Hematopoietic multipotent progenitor cell treated with erythropoietin and hydrocortisone succinate and interleukin-3 and kit ligand, for 17 days (in vitro differentiated cells): ENCODE measurements around the gene JCAD.

ENCODE experiments used
- DNase-seq: peaks from one replicate; pipeline ENCODE4 v3.0.0-alpha.2; 2015; ENCODE audit warnings: low spot score

The JCAD gene

DNA sequence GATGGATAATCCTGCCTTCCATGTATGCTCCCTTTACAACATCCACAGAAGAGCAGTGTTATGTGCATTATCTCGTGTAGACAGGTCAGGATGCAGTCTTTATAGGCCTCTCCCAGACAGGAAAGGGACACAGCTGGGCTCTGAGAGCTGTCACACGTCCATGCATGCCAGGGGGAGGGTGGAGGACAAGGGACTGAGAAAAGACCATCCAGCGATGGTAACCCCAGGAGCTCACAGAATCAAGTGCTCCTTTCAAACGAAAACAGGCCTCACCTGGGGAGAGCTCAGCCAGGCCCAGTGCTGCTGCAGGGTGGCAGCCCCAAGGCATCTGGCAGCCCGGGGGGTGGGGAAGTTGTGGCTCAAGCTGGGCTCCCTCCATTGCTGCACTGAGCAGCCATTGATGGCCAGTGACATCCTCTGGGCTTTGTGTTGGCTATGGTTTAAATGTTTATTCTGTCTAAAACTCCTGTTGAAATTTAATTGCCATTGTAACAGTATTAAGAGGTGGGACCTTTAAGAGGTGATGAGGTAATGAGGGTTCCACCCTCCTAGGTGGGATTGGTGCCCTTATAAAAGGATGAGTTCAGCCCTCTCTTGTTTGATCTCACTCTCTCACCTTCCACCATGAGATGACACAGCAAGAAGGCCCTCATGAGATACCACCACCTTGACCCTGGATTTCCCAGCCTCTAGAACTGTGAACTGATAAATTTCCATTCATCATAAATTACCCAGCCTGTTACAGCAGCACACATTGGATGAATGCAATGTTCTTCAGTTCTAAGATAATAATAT lies 15.7 kb downstream of the JCAD start:
- no peak for DNase-seq

DNA sequence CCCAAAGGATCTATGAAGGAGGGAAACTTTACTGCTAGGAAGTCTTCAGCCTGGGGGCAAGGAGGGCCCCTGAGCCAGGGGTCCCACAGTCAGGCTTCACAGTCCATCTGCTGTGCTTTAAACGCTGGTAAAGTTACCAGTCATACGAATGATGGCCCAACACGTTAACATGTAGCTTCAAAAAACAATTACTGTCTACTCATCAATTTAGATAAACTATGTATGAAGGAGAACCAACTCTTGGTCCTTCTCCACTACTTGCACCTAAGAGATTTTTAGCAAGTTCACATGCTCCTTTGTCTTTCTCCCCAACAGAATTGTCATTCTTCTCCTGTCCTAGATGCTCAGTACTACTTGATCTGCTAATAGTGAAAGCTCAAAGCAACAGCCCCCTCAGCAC lies 16.6 kb downstream of the JCAD start:
- DNase-seq: no peak

DNA sequence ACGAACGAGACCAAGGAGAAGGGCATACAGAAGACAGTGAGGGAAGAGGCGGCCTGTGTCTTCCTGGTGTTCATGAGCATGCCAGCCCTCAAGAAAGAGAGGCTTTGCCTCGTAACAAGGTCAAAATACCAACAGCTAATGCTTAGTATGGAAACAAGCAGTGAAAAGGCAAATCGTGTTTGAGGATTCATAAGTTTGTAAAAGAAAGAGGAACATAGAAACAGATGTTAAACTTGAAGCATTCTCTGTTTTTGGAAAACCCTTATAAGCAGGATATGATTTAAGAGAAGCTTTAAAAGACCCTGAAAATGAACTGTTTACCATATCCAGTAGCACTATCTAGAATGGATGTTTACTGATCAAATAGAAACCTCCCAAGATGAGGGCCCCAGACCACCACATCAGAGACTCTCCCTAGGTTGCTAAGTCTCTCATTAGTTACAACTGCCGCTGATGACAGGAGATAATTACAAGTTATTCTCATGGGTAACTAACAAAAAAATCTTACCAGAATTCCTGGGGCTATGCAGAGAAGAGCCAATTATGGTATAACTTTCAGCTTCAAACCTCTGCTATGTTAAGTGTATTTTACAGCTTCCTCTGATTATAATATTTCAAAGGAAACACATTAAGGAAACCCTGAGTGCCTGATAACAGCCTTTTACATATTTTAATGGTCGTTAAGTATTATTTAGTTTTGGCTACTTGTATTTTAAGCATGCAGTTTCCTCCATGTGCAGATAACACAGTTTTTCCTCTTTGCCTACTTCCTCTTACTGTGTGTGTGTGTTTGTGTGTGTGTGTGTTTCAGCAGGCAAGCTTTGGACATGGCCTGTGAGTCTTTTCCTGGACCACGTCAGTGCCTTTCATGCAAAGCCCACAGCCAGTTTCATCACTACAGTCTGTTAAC lies 17.9 kb downstream of the JCAD start:
- DNase-seq: no peak

DNA sequence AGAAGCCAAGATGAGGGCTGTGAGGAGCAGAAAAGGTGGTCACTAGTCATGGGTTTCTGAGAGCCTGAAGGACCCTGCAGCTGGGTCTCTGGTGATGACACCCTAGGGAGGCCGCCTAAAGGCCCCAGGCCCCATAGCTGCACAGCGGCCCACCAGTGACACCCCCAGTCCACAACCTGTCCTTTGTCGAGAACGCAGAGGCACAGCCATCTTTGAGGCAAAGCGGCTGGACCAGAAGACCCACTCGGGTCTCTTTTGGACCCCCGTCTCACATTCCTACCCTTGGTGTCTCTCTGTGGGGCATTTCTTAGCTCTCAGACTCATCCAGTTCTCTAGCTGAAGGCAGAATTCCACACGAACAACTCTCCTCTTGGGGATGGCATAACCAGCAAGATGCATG lies 18.8 kb downstream of the JCAD start:
- DNase-seq: no peak

DNA sequence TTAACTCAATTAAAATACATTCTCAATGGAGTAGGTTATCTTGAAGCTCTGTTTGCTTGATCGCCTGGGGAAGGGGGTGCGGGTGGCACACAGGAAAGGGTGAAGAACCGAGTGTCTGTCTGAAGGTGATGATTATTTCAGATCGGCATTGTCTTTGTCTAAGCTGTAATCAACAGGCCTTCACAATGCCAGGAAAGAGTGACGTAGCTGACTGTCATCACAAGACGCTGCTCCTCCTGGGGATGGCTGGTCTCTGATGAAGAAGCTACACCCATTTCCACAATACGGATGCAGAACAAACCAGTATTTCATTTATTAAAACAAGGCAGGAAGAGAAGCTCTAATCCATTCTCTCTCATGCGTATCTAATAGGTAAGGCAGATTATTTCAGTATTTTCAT lies 19.4 kb downstream of the JCAD start:
- DNase-seq: no peak

DNA sequence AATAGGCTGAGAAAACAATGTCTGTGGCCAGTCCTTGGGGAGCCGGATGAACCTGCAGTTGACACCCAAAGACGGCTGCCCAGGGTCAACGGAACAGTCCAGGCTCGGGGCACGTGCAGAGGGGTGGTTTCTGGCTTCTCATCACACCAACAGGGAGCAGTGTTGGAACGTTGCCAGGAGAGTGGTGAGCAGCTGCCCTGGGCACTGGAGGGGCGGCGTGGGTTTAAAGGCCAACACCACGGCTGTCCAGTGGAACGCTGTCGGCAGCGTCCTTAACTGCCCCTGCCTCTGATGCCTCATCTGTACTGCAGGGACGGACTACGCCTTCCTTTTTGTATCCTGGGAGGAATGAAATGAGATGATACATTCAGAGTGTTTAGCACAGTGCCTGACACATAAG lies 19.8 kb downstream of the JCAD start:
- DNase-seq: no peak

DNA sequence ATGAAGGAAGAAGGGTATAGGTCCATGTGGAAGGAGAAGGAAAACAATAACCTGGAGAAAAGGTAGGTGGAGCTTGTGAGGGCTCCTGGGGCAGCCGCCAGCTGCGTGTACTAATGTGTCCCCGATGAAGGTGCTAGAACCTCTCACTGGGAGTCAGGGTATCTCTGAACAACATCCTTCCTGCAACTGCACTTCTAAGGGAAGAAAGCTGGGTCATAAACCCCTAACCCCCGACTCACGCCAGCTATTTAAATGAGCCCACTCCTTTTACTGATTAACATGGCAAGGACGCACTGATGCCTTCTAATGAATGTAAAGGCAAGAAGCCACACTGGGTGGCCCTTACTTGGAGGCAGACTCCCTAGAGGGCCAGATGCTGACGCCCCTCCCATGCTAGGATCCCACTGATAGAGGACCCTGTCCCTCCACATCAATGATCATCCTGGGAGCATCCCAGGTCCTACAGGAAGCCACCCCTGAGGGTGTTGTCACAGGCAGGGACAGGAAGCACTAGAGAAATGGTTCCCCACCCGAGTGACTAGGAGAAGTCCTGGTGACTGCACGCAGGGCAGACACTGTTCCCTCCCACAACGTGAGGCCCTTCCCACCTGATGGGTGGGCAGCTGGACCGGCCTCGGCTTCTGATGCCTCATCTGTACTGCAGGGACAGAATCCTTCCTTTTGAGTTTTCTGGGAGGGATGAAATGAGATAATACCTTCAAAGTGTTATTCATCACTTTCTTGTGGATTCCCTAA lies 20.4 kb downstream of the JCAD start:
- no peak for DNase-seq

DNA sequence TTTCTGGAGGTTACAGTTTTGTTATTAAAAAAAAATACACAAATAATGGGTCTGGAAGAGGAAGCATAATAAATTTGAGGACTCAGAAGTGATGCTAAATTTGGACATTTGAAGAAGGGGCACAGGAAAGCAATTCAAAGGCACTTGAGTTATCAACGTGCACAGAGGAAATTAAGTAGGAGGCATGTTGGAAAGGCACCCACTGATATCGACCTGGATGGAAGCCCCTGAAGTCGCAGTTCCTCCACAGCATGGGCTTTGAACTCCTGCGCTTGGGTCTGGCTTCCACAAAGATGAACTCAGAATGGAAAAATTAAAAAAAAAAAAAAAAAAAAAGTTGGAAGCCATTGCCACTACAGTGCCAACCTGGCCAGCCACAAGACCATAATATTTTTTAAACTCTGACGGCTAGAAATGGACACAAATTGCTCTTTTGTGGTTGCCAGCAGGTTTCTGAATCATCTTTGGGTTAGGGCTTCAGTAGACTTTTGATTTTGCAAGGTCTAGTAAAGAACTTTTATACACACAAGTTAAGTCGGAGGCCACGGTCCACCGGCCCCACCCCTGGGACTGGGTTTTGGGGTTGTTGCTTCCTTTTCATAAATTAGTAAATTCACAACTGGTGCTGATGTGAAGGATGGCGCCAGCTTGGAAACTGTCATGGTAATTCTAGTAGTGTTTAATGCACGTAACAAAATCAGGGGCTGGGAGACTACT lies 21.6 kb downstream of the JCAD start:
- no peak for DNase-seq

DNA sequence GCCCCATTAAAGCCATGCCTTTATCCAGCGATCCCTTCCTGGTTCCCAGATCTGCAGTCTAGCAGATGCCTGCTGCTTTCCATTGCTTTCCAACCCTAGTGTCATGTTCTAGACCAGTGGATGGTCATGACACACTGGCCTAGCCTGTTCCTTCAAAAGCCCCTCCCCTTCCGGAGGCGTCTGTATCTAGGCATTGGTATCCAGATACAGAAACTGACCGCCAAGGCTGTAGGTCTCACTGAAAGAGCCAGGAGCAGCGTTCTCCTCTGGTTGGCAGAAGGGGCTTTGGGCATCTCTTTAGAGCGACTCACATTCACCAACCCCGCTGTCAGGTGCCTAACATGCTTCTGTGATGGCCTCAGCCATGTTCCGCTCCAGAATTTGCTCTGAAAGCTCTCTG lies 22.6 kb downstream of the JCAD start:
- no peak for DNase-seq

DNA sequence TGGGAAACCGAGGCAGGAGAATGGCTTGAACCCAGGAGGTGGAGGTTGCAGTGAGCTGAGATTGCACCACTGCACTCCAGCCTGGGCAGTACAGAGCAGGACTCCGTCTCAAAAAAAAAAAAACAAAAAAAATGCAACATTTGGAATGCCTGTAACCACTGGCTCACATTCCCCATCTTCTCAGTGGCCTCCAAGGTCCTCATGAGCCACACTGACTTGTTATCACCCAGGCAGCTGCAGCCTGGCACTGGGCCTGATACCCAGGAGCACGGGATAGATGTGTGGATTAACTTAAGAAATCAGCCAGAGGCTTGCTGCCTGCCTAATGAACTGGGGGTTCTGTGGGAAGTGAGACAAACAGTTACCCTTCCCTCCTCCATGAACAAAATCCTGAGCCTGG lies 23.0 kb downstream of the JCAD start:
- no peak for DNase-seq

DNA sequence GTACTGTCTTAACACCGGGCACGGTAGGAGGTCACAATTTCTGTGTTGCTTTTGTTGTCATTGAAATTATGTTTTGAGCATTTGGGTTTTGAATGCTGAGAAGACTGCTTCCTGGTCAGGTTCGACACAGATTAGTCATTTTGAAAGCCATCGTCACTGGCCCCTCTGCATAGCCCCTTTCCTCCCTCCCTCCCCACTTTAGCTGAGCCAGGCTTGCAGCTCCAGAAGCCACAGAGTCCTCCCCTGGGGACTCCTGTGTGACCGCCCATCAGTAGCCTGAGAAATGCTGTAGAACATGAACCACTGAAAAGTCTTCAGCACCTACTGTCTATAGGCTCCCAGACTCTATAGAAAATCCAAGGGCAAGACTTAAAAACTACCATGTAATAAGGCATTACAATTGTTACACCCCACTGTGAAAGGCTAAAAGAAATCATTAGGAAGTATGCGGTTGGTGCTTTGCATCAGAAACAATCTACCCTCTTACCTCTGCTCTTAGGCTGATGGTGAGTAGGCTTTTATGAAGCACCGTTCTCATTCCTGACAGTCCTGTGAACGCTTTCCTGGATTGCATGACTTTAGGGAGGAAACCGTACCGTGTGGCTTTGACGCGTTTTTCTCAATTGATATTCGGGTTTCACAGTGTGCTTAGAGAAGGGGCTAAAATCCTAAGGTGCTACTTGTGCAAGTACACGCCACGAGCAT lies 24.8 kb downstream of the JCAD start:
- DNase-seq: no peak

DNA sequence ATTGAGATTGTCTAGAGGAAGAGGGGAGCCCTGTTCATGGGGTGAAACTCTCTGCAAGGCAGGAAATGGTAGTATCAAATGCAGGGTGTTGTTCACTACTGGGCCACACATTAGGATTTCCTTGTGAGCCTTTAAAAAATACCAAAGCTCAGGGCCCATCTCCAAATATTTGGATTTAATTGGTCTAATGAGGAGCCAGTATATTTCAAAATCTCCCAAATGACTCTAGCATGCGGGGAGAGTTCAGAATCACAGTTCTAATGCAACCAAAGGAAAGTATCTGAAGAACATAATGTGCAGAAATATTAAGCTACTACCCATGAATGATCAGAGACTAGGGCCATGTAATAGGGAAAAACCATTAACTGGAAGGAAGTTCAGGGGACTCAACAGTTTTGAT lies 27.3 kb downstream of the JCAD start:
- no peak for DNase-seq

DNA sequence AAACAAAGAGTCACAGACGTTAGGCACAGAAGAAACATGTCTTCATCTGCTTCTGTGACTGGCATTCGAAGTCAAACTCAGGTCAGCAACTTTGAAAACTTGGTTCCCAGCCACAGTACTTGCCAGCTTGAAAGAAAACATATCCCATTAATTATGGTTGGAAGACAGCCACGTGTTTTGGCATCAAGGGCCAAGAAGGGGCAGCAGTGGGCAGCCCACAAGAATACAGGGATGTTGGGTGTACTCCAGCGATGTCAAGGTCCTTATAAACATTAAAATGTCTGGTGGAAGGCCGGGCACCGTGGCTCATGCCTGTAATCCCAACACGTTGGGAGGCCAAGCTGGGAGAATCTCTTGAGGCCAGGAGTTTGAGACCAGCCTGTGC lies 29.5 kb downstream of the JCAD start:
- no peak for DNase-seq

DNA sequence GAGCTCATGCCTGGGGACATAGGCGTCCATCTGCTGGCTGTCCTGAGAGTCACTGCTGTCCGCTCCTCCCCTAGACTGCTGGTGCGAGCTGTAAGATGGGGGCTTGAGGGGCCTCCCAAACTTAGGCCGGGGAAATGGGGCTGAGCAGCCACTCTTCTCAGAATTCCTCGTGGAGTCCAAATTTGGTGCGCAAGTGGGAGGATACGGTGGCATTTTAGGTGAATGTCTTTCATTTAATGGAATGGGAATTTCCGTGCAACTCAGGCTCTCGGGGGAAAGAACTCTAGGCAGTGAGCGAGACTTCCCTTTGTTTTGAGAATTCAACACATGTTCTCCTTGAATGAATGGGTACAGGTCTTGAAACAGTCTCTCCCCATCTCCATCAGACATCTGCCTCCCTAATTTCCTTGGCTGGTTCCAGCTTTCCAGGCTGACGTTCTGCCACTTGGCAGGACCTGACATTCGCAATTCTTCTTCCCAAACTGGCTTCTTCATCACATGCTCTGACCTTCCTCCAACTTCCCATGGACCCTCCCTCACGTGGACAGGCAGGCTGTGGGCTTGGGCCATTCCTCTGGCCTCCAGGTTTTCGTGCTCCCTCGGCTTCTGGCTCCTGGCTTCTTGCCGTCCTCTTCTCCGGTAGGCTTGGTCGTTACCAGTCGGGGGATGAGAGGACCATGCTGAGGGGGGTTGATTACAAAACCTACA lies 30.1 kb downstream of the JCAD start:
- DNase-seq: no peak

DNA sequence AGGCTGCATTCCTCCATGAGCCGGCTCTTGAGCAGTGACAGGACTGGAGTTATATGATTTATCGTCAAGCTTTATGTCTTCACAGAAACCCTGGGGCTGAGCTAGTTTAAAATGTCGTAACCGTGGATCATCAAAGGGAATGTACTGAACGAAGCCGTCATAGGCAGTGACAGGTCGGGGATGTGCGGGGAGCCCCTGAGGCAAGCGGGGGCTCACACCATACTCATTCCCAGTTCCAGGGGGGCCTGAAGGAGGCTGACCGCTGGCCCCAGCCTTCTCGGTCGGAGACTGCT lies 30.7 kb downstream of the JCAD start:
- DNase-seq: no peak

DNA sequence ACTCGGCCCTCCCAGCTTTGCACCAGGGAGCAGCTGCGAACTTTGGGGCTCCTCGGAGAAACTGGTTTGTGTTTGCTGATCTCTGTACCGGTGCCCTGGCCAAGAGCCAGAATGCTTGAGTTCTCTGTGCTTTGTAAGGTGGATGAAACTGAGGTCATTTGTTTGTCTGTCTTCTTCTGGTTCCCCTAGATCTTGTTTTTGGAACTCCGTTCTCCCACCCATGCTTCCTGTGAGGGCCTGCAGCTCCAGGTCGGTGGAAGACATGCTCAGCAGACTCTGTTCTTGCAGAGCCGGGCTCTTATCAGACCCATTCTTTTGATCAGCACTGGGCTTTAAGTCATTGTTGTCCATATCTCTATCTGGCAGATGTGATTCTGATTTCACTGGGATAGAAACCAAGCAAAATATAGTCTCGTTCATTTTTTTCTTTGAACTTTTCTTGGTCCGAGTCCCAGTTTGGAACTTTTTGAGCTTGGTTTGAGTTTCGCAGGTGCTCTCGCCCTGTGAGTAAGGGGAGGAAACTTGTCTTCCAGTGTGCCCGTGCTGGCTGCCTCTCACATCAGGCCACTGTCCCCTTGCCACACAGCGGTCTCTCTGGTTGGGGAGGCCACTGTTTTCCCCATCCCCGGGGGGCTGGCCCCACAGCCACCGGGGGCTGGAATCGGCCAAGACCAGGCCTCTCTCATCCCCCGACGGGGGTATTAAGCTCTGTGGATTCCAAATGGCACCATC lies 31.2 kb downstream of the JCAD start:
- no peak for DNase-seq

DNA sequence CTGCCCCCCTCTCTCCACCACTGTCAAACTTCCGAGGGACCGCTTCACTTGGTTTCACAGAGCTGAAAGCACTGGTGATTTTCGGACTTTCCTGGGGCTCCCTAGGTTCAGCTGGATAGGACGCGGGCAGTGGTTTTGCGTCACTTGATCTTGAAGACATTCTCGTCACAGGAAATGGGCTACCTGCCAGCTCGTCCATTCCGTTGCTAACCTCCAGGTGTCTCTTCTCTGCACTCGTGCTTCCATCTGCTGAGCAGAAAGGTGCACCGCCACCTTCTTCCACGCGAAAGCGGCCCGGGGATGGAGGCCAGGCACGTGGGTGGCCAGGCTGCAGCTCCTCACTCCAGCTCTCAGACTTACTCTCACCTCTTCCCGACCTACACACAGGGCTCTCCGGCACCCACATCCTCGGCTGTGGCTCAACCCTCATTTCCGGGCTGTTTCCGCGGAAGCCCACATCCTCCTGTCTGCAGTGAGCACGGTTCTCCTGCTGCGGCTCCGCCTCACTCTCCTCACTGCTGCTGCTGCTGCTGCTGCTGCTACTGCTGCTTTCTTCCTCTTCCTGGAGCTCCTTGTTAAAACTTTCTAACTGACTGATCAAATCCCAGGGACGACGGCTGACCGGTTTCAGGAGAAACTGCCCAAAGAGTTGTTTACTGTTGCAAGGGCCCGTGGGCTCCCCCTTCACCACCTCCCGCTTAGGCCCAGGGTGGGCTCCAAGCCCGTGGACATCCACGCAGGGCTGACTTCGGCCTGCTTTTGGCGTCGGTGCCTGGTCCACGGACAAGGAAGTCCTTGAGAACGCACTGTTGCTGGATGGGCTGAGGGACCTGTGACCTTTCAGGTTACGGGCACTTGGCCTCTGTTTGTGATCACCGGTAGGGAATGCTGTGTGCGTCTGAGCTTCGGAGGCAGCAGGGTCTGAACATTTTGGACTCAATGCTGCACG lies 32.1 kb downstream of the JCAD start:
- peak; percentile 13 for DNase-seq

DNA sequence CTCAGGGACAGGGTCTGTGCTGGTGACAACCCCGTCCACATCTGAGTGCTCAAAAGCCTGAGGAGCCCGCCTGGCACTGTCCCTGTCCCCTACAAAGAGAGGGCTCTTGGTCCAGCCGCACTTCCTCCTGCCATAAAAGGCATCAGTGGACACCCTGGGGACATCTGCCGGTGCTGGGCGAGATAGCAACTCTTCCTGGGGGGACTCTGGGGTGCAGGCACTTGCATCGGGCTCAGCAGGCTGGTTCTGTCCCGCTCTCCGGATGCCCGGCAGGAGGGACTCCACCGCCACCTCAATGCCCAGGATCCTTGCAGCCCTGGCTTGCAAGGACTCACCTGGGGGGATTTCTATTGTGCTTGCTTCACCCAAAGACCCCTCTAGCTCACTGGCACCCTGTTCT lies 32.8 kb downstream of the JCAD start:
- DNase-seq: no peak

DNA sequence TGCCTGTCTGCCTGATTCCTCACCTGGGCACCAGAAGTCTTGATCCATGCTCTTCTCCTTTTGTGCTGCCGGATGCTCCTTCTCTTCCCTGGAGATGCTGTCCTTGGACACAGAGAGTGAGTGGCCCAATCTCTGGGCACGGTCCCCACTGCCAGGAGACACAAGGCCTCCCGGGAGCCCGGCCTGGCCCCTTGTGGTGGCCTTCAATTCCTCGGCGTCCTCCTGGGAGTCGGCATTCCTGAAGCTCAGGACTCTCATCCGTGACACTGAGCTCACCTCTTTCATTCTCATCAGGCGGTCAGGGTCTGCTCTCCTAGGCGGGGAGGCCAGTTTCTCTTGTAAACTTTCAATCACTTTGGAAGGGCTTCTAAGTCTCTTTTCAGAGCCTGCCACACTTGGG lies 33.3 kb downstream of the JCAD start:
- no peak for DNase-seq
